PC-9 (cell line): ENCODE measurements around the gene MINDY1.

Experiments
- EZH2 ChIP-seq: fragments of 200-600 bp; sonication (generic); IDR thresholded peaks from 2 replicates; pipeline ENCODE4 v1.8.0; 2017; ENCODE audit warnings: antibody characterized with exemption, low read depth
- TF ChIP-seq, protein P1 (sequence below): fragments of 200-600 bp; sonication (generic); conservative IDR thresholded peaks from 2 replicates; pipeline ENCODE4 v1.6.1; 2017; ENCODE audit warnings: mixed run types, antibody characterized with exemption, mild to moderate bottlenecking, moderate library complexity

DNA sequence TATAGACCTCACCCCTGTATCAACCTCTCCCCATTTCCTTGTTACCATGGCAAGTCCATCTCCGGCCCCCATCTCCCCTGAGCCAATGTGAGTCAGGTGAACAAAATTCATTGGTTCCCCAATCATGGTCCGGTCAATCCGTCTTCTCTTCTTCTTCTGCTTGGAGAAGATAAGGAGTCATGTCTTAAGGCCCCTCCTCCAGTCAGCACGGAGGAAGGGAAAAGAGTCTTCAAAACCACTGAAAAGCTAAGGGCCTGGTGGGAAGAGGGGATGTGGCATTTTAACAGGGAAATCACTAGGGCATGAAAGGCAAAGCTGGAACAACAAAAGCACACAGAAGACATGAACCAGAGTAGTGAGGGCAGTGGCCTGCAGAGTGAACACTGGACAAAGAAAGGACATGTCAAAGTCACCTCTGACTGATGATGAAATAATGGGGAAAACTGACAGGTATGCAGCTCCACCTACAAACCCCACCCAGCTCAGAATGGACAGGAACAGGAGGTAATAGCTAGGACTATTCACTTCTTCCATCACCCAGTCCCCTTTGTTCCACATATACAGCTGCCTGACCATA is 48.4 kb upstream of the MINDY1 start:
- TF ChIP-seq, protein P1, sequence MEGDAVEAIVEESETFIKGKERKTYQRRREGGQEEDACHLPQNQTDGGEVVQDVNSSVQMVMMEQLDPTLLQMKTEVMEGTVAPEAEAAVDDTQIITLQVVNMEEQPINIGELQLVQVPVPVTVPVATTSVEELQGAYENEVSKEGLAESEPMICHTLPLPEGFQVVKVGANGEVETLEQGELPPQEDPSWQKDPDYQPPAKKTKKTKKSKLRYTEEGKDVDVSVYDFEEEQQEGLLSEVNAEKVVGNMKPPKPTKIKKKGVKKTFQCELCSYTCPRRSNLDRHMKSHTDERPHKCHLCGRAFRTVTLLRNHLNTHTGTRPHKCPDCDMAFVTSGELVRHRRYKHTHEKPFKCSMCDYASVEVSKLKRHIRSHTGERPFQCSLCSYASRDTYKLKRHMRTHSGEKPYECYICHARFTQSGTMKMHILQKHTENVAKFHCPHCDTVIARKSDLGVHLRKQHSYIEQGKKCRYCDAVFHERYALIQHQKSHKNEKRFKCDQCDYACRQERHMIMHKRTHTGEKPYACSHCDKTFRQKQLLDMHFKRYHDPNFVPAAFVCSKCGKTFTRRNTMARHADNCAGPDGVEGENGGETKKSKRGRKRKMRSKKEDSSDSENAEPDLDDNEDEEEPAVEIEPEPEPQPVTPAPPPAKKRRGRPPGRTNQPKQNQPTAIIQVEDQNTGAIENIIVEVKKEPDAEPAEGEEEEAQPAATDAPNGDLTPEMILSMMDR, result no peak
- no peak for TF ChIP-seq EZH2
